Stimulated activated naive B cell treated with anti-CD40 and anti-IgM and Interleukin-4, amounts not matched to agents 10 μg/mL and 1 μg/mL and 100 μg/mL, for 72 hours (primary cell): ENCODE results near the gene VWA5B2.

ENCODE experiments used
- ATAC-seq, 2 donors: fragments of 150-1000 bp; cut with Tn5 transposase; replicated peaks; 2 replicates each; pipeline ENCODE4 v1.10.0; 2021; ENCODE audit warnings: moderate library complexity in 1 of 2
- DNase-seq: peaks from one replicate; pipeline ENCODE4 v3.0.0; 2021
- H3K27ac Mint-ChIP-seq: one replicate; pipeline ENCODE4 v1.8.0; 2022; ENCODE audit warnings: mild to moderate bottlenecking, mixed read lengths
- H3K27me3 Mint-ChIP-seq, 2 donors: one replicate each; pipeline ENCODE4 v1.8.0; 2022; ENCODE audit warnings: mixed read lengths in 2 of 2
- H3K36me3 Mint-ChIP-seq, 2 donors: one replicate each; pipeline ENCODE4 v1.8.0; 2022; ENCODE audit warnings: mixed read lengths in 2 of 2, mild to moderate bottlenecking in 1 of 2
- H3K4me1 Mint-ChIP-seq, 2 donors: one replicate each; pipeline ENCODE4 v1.8.0; 2022; ENCODE audit warnings: mixed read lengths in 2 of 2, mild to moderate bottlenecking in 1 of 2
- H3K4me3 Mint-ChIP-seq, 2 donors: one replicate each; pipeline ENCODE4 v1.8.0; 2022; ENCODE audit warnings: mild to moderate bottlenecking in 2 of 2, mixed read lengths in 2 of 2, moderate library complexity in 1 of 2
- H3K9me3 Mint-ChIP-seq, 2 donors: one replicate each; pipeline ENCODE4 v1.8.0; 2022; ENCODE audit warnings: mixed read lengths in 2 of 2, mild to moderate bottlenecking in 1 of 2

The VWA5B2 gene

GRCh38 chr3:184291044-184291737 lies 61.8 kb downstream of the VWA5B2 start:
- H3K4me1 Mint-ChIP-seq, result peaks cover 0 to 6% of the 10 kb centered on the region in 2 donors
- no peaks in the 10 kb centered on the region for H3K36me3 Mint-ChIP-seq
- H3K4me3 Mint-ChIP-seq, result no peak overlapping the region
- peak overlapping the region; percentile 9 for H3K27ac Mint-ChIP-seq
- H3K9me3 Mint-ChIP-seq, result no peaks in the 10 kb centered on the region
- ATAC-seq, result no peak
- H3K27me3 Mint-ChIP-seq, result peaks cover 16 to 29% of the 10 kb centered on the region in 2 donors
- no peak for DNase-seq
